Neuron (in vitro differentiated cells): ENCODE results near the gene DEXI.
"Not testable (repeated sequence)": the region's sequence is repeated elsewhere in the genome, so short reads cannot be mapped to it uniquely, and the experiment has no call there.

ENCODE experiments used
- H2AFZ ChIP-seq: one replicate; pipeline ENCODE4 v1.6.1; 2013; ENCODE audit warnings: low read depth, mild to moderate bottlenecking, inconsistent platforms, low read length, moderate library complexity
- H3K27me3 ChIP-seq: one replicate; pipeline ENCODE4 v1.6.1; 2013; ENCODE audit warnings: low read length; ENCODE audit not compliant: insufficient read depth
- H3K36me3 ChIP-seq: one replicate; pipeline ENCODE4 v1.6.1; 2013; ENCODE audit warnings: low read length; ENCODE audit not compliant: insufficient read depth
- H3K4me1 ChIP-seq: one replicate; pipeline ENCODE4 v1.6.1; 2013; ENCODE audit warnings: low read length; ENCODE audit not compliant: insufficient read depth
- H3K4me3 ChIP-seq: 2 replicates; pipeline ENCODE4 v1.5.1; 2013; ENCODE audit warnings: mild to moderate bottlenecking, low read length, moderate library complexity
- H3K9me3 ChIP-seq: one replicate; pipeline ENCODE4 v1.6.1; 2013; ENCODE audit warnings: low read length

The DEXI gene

GRCh38 chr16:10934325-10935107 lies 7.8 kb downstream of the DEXI start:
- Histone ChIP-seq H3K4me3 (no peak overlapping the region), H2AFZ (no peak overlapping the region), H3K9me3 (no peaks in the 10 kb centered on the region), H3K36me3 (peaks cover 22% of the 10 kb centered on the region), H3K27me3 (no peaks in the 10 kb centered on the region), H3K4me1 (peaks cover 5% of the 10 kb centered on the region)

- H3K27me3 ChIP-seq, result no peaks in the 10 kb centered on the region
- H3K4me1 ChIP-seq, result no peaks in the 10 kb centered on the region
- no peak overlapping the region for H2AFZ ChIP-seq
- H3K4me3 ChIP-seq, result no peak overlapping the region
- no peaks in the 10 kb centered on the region for H3K9me3 ChIP-seq
- H3K36me3 ChIP-seq, result peaks cover 16% of the 10 kb centered on the region
These were observed 8.4 kb downstream of the DEXI start for GRCh38 chr16:10933865-10934264.

GRCh38 chr16:10932959-10933710 lies 9.1 kb downstream of the DEXI start:
- H3K4me1 ChIP-seq, result no peaks in the 10 kb centered on the region
- no peaks in the 10 kb centered on the region for H3K9me3 ChIP-seq
- H3K27me3 ChIP-seq, result no peaks in the 10 kb centered on the region
- peaks cover 18% of the 10 kb centered on the region for H3K36me3 ChIP-seq
- H3K4me3 ChIP-seq, result no peak overlapping the region
- no peak overlapping the region for H2AFZ ChIP-seq

- Histone ChIP-seq H3K9me3 (no peaks in the 10 kb centered on the region), H3K36me3 (peaks cover 22% of the 10 kb centered on the region), H3K4me3 (no peak overlapping the region), H3K4me1 (no peaks in the 10 kb centered on the region), H3K27me3 (no peaks in the 10 kb centered on the region), H2AFZ (no peak overlapping the region)
These were observed 10.2 kb downstream of the DEXI start for GRCh38 chr16:10931977-10932632.

GRCh38 chr16:10931134-10931533 lies 11.1 kb downstream of the DEXI start:
- Histone ChIP-seq H3K36me3 (peaks cover 25% of the 10 kb centered on the region), H2AFZ (no peak overlapping the region), H3K4me3 (no peak overlapping the region), H3K4me1 (no peaks in the 10 kb centered on the region), H3K27me3 (no peaks in the 10 kb centered on the region), H3K9me3 (no peaks in the 10 kb centered on the region)

- no peaks in the 10 kb centered on the region for H3K27me3 ChIP-seq
- H2AFZ ChIP-seq, result no peak overlapping the region
- H3K4me1 ChIP-seq, result no peaks in the 10 kb centered on the region
- H3K4me3 ChIP-seq, result no peak overlapping the region
- H3K9me3 ChIP-seq, result no peaks in the 10 kb centered on the region
- H3K36me3 ChIP-seq, result peaks cover 26% of the 10 kb centered on the region
These were observed 11.5 kb downstream of the DEXI start for GRCh38 chr16:10930755-10931093.

- no peaks in the 10 kb centered on the region for H3K9me3 ChIP-seq
- no peak overlapping the region for H2AFZ ChIP-seq
- no peaks in the 10 kb centered on the region for H3K27me3 ChIP-seq
- H3K4me3 ChIP-seq, result no peak overlapping the region
- H3K4me1 ChIP-seq, result no peaks in the 10 kb centered on the region
- H3K36me3 ChIP-seq, result peaks cover 26% of the 10 kb centered on the region
These were observed 12.2 kb downstream of the DEXI start for GRCh38 chr16:10929853-10930754.

GRCh38 chr16:10929097-10929496 lies 13.2 kb downstream of the DEXI start:
- not testable (repeated sequence) for H2AFZ ChIP-seq, H3K9me3 ChIP-seq, H3K27me3 ChIP-seq, H3K4me1 ChIP-seq, H3K4me3 ChIP-seq
- H3K36me3 ChIP-seq, result peaks cover 26% of the 10 kb centered on the region

- H3K4me3 ChIP-seq, result no peak overlapping the region
- no peaks in the 10 kb centered on the region for H3K27me3 ChIP-seq
- no peaks in the 10 kb centered on the region for H3K9me3 ChIP-seq
- H3K36me3 ChIP-seq, result peaks cover 22% of the 10 kb centered on the region
- H2AFZ ChIP-seq, result no peak overlapping the region
- no peaks in the 10 kb centered on the region for H3K4me1 ChIP-seq
These were observed 14.7 kb downstream of the DEXI start for GRCh38 chr16:10927497-10928112.

GRCh38 chr16:10926867-10927266 lies 15.4 kb downstream of the DEXI start:
- Histone ChIP-seq H3K9me3 (no peaks in the 10 kb centered on the region), H3K27me3 (no peaks in the 10 kb centered on the region), H2AFZ (no peak overlapping the region), H3K36me3 (peaks cover 22% of the 10 kb centered on the region), H3K4me3 (no peak overlapping the region), H3K4me1 (no peaks in the 10 kb centered on the region)

- peaks cover 22% of the 10 kb centered on the region for H3K36me3 ChIP-seq
- no peaks in the 10 kb centered on the region for H3K9me3 ChIP-seq
- H2AFZ ChIP-seq, result no peak overlapping the region
- no peaks in the 10 kb centered on the region for H3K27me3 ChIP-seq
- no peaks in the 10 kb centered on the region for H3K4me1 ChIP-seq
- no peak overlapping the region for H3K4me3 ChIP-seq
These were observed 16.2 kb downstream of the DEXI start for GRCh38 chr16:10926094-10926493.

GRCh38 chr16:10925285-10925684 lies 17.0 kb downstream of the DEXI start:
- not testable (repeated sequence) for H3K9me3 ChIP-seq, H2AFZ ChIP-seq, H3K27me3 ChIP-seq, H3K4me1 ChIP-seq, H3K4me3 ChIP-seq
- H3K36me3 ChIP-seq, result peaks cover 20% of the 10 kb centered on the region
